WTC11 (cell line): ENCODE measurements around the gene LHPP.

Experiments used
- CREB1 ChIP-seq: sonication (generic); formaldehyde crosslinking; IDR thresholded peaks from 2 replicates; pipeline ENCODE4 v1.8.0; 2023; ENCODE audit warnings: mild to moderate bottlenecking, missing genetic modification reagents
- CREM ChIP-seq: sonication (generic); formaldehyde crosslinking; IDR thresholded peaks from 2 replicates; pipeline ENCODE4 v1.8.1; 2022; ENCODE audit warnings: mild to moderate bottlenecking, missing genetic modification reagents, moderate library complexity
- JAZF1 ChIP-seq: fragments of 250-450 bp; sonication (Bioruptor Pico); IDR thresholded peaks from 2 replicates; pipeline ENCODE4 v1.9.0; 2021; ENCODE audit warnings: moderate library complexity, mild to moderate bottlenecking, inconsistent platforms
- JUN ChIP-seq: sonication (generic); formaldehyde crosslinking; IDR thresholded peaks from 2 replicates; pipeline ENCODE4 v1.8.0; 2023; ENCODE audit warnings: mild to moderate bottlenecking, missing genetic modification reagents
- ZBTB21 ChIP-seq: sonication (generic); formaldehyde crosslinking; IDR thresholded peaks from 2 replicates; pipeline ENCODE4 v1.8.1; 2023; ENCODE audit warnings: mild to moderate bottlenecking, missing genetic modification reagents, borderline replicate concordance
- ZNF416 ChIP-seq: fragments of 250-450 bp; sonication (Bioruptor Pico); IDR thresholded peaks from 2 replicates; pipeline ENCODE4 v1.9.0; 2021; ENCODE audit warnings: mild to moderate bottlenecking, inconsistent platforms
- TF ChIP-seq, protein P1 (sequence below): fragments of 200-600 bp; IDR thresholded peaks from 2 replicates; pipeline ENCODE4 v1.8.0; 2022; ENCODE audit warnings: antibody characterized with exemption
- TF ChIP-seq, protein P2 (sequence below): sonication (generic); formaldehyde crosslinking; conservative IDR thresholded peaks from 2 replicates; pipeline ENCODE4 v1.8.1; 2022; ENCODE audit warnings: mild to moderate bottlenecking, missing genetic modification reagents

DNA sequence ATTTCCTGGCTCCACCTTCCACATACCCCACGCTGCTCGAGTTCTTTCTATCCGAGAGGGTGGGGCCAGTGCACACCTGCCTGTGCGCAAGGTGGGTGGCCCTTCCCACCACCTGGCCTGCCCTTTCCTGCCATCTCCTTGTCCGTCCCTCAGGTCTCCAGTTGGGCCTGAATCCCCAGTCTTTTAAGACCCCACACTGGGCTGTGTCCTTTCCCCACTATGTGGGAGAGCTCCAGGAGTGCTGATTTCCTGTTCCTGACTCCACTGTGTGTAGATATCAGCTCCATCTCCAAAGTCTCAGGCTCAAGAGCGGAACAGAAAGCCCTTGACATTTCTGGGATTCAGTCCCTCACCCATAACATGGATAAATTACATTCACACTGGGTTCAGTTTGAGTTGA lies 20.1 kb downstream of the LHPP start:
- TF ChIP-seq ZBTB21 (CRISPR knock-in tag) (no peak), ZNF416 (CRISPR knock-in tag) (no peak), JUN (CRISPR knock-in tag) (no peak), CREM (CRISPR knock-in tag) (no peak), CREB1 (CRISPR knock-in tag) (no peak), JAZF1 (no peak)
- TF ChIP-seq, protein P1, sequence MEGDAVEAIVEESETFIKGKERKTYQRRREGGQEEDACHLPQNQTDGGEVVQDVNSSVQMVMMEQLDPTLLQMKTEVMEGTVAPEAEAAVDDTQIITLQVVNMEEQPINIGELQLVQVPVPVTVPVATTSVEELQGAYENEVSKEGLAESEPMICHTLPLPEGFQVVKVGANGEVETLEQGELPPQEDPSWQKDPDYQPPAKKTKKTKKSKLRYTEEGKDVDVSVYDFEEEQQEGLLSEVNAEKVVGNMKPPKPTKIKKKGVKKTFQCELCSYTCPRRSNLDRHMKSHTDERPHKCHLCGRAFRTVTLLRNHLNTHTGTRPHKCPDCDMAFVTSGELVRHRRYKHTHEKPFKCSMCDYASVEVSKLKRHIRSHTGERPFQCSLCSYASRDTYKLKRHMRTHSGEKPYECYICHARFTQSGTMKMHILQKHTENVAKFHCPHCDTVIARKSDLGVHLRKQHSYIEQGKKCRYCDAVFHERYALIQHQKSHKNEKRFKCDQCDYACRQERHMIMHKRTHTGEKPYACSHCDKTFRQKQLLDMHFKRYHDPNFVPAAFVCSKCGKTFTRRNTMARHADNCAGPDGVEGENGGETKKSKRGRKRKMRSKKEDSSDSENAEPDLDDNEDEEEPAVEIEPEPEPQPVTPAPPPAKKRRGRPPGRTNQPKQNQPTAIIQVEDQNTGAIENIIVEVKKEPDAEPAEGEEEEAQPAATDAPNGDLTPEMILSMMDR: no peak
- TF ChIP-seq, protein P2, sequence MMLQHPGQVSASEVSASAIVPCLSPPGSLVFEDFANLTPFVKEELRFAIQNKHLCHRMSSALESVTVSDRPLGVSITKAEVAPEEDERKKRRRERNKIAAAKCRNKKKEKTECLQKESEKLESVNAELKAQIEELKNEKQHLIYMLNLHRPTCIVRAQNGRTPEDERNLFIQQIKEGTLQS (CRISPR knock-in tag): no peak
